H9 (cell line): ENCODE data around the gene EFCAB6. TPM values are rescaled to one million over a fixed set of nuclear protein-coding genes. Genes with fewer than 3 reads are reported as not detected.
A peak's percentile ranks its signal among the peaks of the same experiment; 100 is the strongest.

Source experiments
- DNase-seq: peaks from one replicate; pipeline ENCODE4 v3.0.0-alpha.2; 2017
- H2AFZ ChIP-seq: one replicate; pipeline ENCODE4 v1.6.1; 2013; ENCODE audit warnings: mild to moderate bottlenecking, low read length, control low read depth, moderate library complexity
- H2AK5ac ChIP-seq: 2 replicates; pipeline ENCODE4 v1.6.1; 2013; ENCODE audit warnings: low read length, control low read depth, mixed read lengths; ENCODE audit not compliant: insufficient read length
- H2BK120ac ChIP-seq: one replicate; pipeline ENCODE4 v1.6.1; 2013; ENCODE audit warnings: low read depth, mild to moderate bottlenecking, low read length, control low read depth, inconsistent platforms; ENCODE audit not compliant: poor library complexity, severe bottlenecking
- H2BK12ac ChIP-seq: 2 replicates; pipeline ENCODE4 v1.6.1; 2013; ENCODE audit warnings: low read length, control low read depth, mixed read lengths, low read depth; ENCODE audit not compliant: insufficient read length
- H2BK15ac ChIP-seq: 2 replicates; pipeline ENCODE4 v1.6.1; 2013; ENCODE audit warnings: low read depth, low read length, control low read depth
- H2BK20ac ChIP-seq: one replicate; pipeline ENCODE4 v1.6.1; 2013; ENCODE audit warnings: low read depth, mild to moderate bottlenecking, low read length, control low read depth, inconsistent platforms; ENCODE audit not compliant: poor library complexity, severe bottlenecking
- H2BK5ac ChIP-seq: 2 replicates; pipeline ENCODE4 v1.6.1; 2013; ENCODE audit warnings: low read length, control low read depth, mixed read lengths; ENCODE audit not compliant: insufficient read length
- H3K14ac ChIP-seq: 2 replicates; pipeline ENCODE4 v1.6.1; 2013; ENCODE audit warnings: low read length, control low read depth; ENCODE audit not compliant: insufficient read depth
- H3K18ac ChIP-seq: 2 replicates; pipeline ENCODE4 v1.6.1; 2013; ENCODE audit warnings: low read depth, mild to moderate bottlenecking, mixed read lengths, low read length, control low read depth; ENCODE audit not compliant: insufficient read length
- H3K23ac ChIP-seq: 2 replicates; pipeline ENCODE4 v1.6.1; 2013; ENCODE audit warnings: low read length, control low read depth, mixed read lengths, low read depth; ENCODE audit not compliant: insufficient read length
- H3K23me2 ChIP-seq: 2 replicates; pipeline ENCODE4 v1.6.1; 2013; ENCODE audit warnings: low read depth, mild to moderate bottlenecking, mixed read lengths, low read length, control low read depth; ENCODE audit not compliant: insufficient read length, poor library complexity, severe bottlenecking
- H3K27ac ChIP-seq: 2 replicates; pipeline ENCODE4 v1.5.1; 2013; ENCODE audit warnings: low read length, control low read depth, mixed read lengths, low read depth; ENCODE audit not compliant: insufficient read length
- H3K27me3 ChIP-seq: 2 replicates; pipeline ENCODE4 v1.6.1; 2013; ENCODE audit warnings: low read length, control low read depth, inconsistent platforms; ENCODE audit not compliant: insufficient read depth
- H3K4ac ChIP-seq: 2 replicates; pipeline ENCODE4 v1.6.1; 2013; ENCODE audit warnings: low read depth, mild to moderate bottlenecking, control low read depth, inconsistent platforms, low read length, moderate library complexity
- H3K4me1 ChIP-seq: 2 replicates; pipeline ENCODE4 v1.6.1; 2013; ENCODE audit warnings: low read length, control low read depth, inconsistent platforms; ENCODE audit not compliant: insufficient read depth
- H3K4me2 ChIP-seq: 2 replicates; pipeline ENCODE4 v1.6.1; 2013; ENCODE audit warnings: low read length, control low read depth, mixed read lengths; ENCODE audit not compliant: insufficient read length, insufficient read depth
- H3K56ac ChIP-seq: 2 replicates; pipeline ENCODE4 v1.6.1; 2013; ENCODE audit warnings: low read depth, mild to moderate bottlenecking, mixed read lengths, low read length, control low read depth; ENCODE audit not compliant: insufficient read length
- H3K79me1 ChIP-seq: 2 replicates; pipeline ENCODE4 v1.6.1; 2013; ENCODE audit warnings: low read depth, mild to moderate bottlenecking, moderate library complexity, low read length, control low read depth, inconsistent platforms; ENCODE audit not compliant: insufficient read depth, poor library complexity, severe bottlenecking
- H3K79me2 ChIP-seq: 2 replicates; pipeline ENCODE4 v1.6.1; 2013; ENCODE audit warnings: low read length, control low read depth, inconsistent platforms; ENCODE audit not compliant: insufficient read depth
- H3K9ac ChIP-seq: 2 replicates; pipeline ENCODE4 v1.6.1; 2013; ENCODE audit warnings: low read length, control low read depth, mixed read lengths; ENCODE audit not compliant: insufficient read length; ENCODE audit errors: extremely low read depth
- H3K9me3 ChIP-seq: one replicate; pipeline ENCODE4 v1.6.1; 2013; ENCODE audit warnings: low read depth, low read length, inconsistent platforms; ENCODE audit not compliant: control insufficient read depth
- H3T11ph ChIP-seq: one replicate; pipeline ENCODE4 v1.6.1; 2013; ENCODE audit warnings: mild to moderate bottlenecking, low read length, control low read depth, inconsistent platforms
- H4K20me1 ChIP-seq: one replicate; pipeline ENCODE4 v1.6.1; 2013; ENCODE audit not compliant: control insufficient read depth, insufficient read length, insufficient read depth
- H4K5ac ChIP-seq: 2 replicates; pipeline ENCODE4 v1.6.1; 2013; ENCODE audit warnings: low read depth, mild to moderate bottlenecking, mixed read lengths, low read length, control low read depth; ENCODE audit not compliant: insufficient read length
- H4K8ac ChIP-seq: replicated peaks from 2 replicates; pipeline ENCODE4 v1.6.1; 2013; ENCODE audit warnings: low read length, control low read depth, mixed read lengths, low read depth; ENCODE audit not compliant: insufficient read length
- H4K91ac ChIP-seq: 2 replicates; pipeline ENCODE4 v1.6.1; 2013; ENCODE audit warnings: low read depth, mild to moderate bottlenecking, moderate library complexity, mixed read lengths, low read length, control low read depth; ENCODE audit not compliant: insufficient read length
- H3K27ac Mint-ChIP-seq, 3 experiments: 2 replicates in 2 of 3; 3 replicates in 1 of 3; pipeline ENCODE4 v1.8.0; 2020 to 2021; ENCODE audit warnings: mixed read lengths in 3 of 3, mild to moderate bottlenecking in 1 of 3, moderate library complexity in 1 of 3
- H3K27me3 Mint-ChIP-seq: 2 replicates; pipeline ENCODE4 v1.8.0; 2021; ENCODE audit warnings: low read depth, mild to moderate bottlenecking, moderate library complexity, mixed read lengths
- H3K36me3 Mint-ChIP-seq, 3 experiments: 2 replicates in 2 of 3; 3 replicates in 1 of 3; pipeline ENCODE4 v1.8.0; 2020 to 2021; ENCODE audit warnings: low read depth in 3 of 3, mixed read lengths in 3 of 3; ENCODE audit not compliant: insufficient read depth in 1 of 3
- H3K4me1 Mint-ChIP-seq, 2 experiments: 2 replicates each; pipeline ENCODE4 v1.8.0; 2020; ENCODE audit warnings: mixed read lengths in 2 of 2
- H3K4me3 Mint-ChIP-seq, 2 experiments: 2 replicates in 1 of 2; 3 replicates in 1 of 2; pipeline ENCODE4 v1.8.0; 2020 to 2021; ENCODE audit warnings: mild to moderate bottlenecking in 2 of 2, mixed read lengths in 2 of 2, moderate library complexity in 1 of 2
- H3K9me3 Mint-ChIP-seq, 2 experiments: 2 replicates in 1 of 2; 3 replicates in 1 of 2; pipeline ENCODE4 v1.8.0; 2020; ENCODE audit warnings: mild to moderate bottlenecking in 2 of 2, mixed read lengths in 2 of 2, moderate library complexity in 1 of 2
- CTCF ChIP-seq: fragments of 200-600 bp; sonication (generic); conservative IDR thresholded peaks from 3 replicates; pipeline ENCODE4 v1.8.0; 2021; ENCODE audit warnings: antibody characterized with exemption, mild to moderate bottlenecking
- WGBS: extraction: QIAGEN DNeasy Blood & Tissue Kit; methylation state at CpG from one replicate; pipeline ENCODE4 v1.1.7; 2013; ENCODE audit warnings: missing lambda C conversion rate, low lambda C conversion rate, mixed read lengths; ENCODE audit not compliant: insufficient read length; ENCODE audit errors: extremely low coverage; 5-methylcytosine and 5-hydroxymethylcytosine counted together
- total RNA-seq: library from RNA; stranded (reverse); gene quantifications from 2 replicates; pipeline ENCODE4 v1.2.1, GENCODE V29; 2021

The EFCAB6 gene
- total RNA-seq, 1 experiment from 2014 or later: 0.31 TPM

- Histone ChIP-seq H2BK120ac (no peak overlapping the region), H3K23me2 (no peaks in the 10 kb centered on the region), H2BK5ac (no peak overlapping the region), H3K27ac (no peak overlapping the region), H4K5ac (no peak overlapping the region), H4K8ac (no peak overlapping the region), H3K14ac (no peak overlapping the region), H3K4me2 (no peak overlapping the region), H3K56ac (no peak overlapping the region), H3T11ph (no peak overlapping the region), H3K23ac (no peak overlapping the region), H2AK5ac (no peak overlapping the region), H4K20me1 (no peaks in the 10 kb centered on the region), H2BK20ac (no peak overlapping the region), H2BK12ac (no peak overlapping the region), H3K27me3 (no peaks in the 10 kb centered on the region), H3K9me3 (no peaks in the 10 kb centered on the region), H3K18ac (no peak overlapping the region), H3K79me2 (no peaks in the 10 kb centered on the region), H3K4me1 (no peaks in the 10 kb centered on the region), H2BK15ac (no peak overlapping the region), H2AFZ (no peak overlapping the region), H3K9ac (no peak overlapping the region), H4K91ac (no peak overlapping the region), H3K4ac (no peak overlapping the region), H3K79me1 (no peaks in the 10 kb centered on the region)
- DNase-seq: no peak
- WGBS: no CpG with 5 or more reads among the region's 15 CpGs
- Mint-ChIP-seq H3K27me3 (peaks cover 2% of the 10 kb centered on the region), H3K9me3 (peaks cover 13 to 14% of the 10 kb centered on the region in 2 experiments), H3K4me1 (peaks cover 10 to 11% of the 10 kb centered on the region in 2 experiments), H3K4me3 (no peak overlapping the region), H3K27ac (no peak overlapping the region), H3K36me3 (peaks cover 0 to 3% (median 2%) of the 10 kb centered on the region in 3 experiments; a peak in 3 of 7 replicates)
- TF ChIP-seq CTCF: peak; percentile 33; the same call in 2 of the 3 replicates
Measured at GRCh38 chr22:43624144-43624998, 187.7 kb downstream of the EFCAB6 start.
